Esophagus squamous epithelium (tissue), 4 donors: ENCODE data around the gene SCAND1.
"Not testable (repeated sequence)": the region's sequence is repeated elsewhere in the genome, so short reads cannot be mapped to it uniquely, and the experiment has no call there.

Experiments
- CTCF ChIP-seq, 6 experiments: fragments of 450-650 bp in 4 of 6; fragments of 200-600 bp in 2 of 6; sonication (generic) in 2 of 6; IDR thresholded peaks; one replicate each; pipeline ENCODE4 v1.5.1; 2016 to 2019; ENCODE audit warnings: antibody characterized with exemption in 6 of 6, mild to moderate bottlenecking in 4 of 6, moderate library complexity in 4 of 6
- POLR2A ChIP-seq, 4 donors: fragments of 450-650 bp; IDR thresholded peaks; one replicate each; pipeline ENCODE4 v1.6.1; 2017; ENCODE audit warnings: antibody characterized with exemption in 4 of 4, mild to moderate bottlenecking in 4 of 4, moderate library complexity in 3 of 4

- TF ChIP-seq CTCF, POLR2A (IDR thresholded peaks at IDR 0.05): not testable (repeated sequence)
Observed at GRCh38 chr20:35959291-35959690, 5.0 kb upstream of the SCAND1 start.
